ENCODE data around the gene CHN2.

DNA sequence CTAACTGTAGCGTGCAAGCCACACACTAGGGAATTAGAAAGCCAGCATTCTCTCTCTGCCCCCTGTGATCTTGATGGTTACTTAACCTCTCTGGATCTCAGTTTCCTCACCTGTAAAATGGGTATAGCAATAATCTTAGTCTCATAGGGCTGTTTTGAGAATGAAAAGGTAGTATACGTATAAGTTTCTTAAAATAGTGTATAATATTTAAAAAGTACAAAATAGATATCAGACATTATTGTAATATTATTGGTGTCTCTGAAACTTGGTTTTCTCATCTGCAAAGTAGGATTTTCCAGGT, 80.4 kb downstream of the CHN2 start:
- TF ChIP-seq, protein P1, sequence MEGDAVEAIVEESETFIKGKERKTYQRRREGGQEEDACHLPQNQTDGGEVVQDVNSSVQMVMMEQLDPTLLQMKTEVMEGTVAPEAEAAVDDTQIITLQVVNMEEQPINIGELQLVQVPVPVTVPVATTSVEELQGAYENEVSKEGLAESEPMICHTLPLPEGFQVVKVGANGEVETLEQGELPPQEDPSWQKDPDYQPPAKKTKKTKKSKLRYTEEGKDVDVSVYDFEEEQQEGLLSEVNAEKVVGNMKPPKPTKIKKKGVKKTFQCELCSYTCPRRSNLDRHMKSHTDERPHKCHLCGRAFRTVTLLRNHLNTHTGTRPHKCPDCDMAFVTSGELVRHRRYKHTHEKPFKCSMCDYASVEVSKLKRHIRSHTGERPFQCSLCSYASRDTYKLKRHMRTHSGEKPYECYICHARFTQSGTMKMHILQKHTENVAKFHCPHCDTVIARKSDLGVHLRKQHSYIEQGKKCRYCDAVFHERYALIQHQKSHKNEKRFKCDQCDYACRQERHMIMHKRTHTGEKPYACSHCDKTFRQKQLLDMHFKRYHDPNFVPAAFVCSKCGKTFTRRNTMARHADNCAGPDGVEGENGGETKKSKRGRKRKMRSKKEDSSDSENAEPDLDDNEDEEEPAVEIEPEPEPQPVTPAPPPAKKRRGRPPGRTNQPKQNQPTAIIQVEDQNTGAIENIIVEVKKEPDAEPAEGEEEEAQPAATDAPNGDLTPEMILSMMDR (IDR thresholded peaks at IDR 0.05): no peak
- TF ChIP-seq ZFX (IDR thresholded peaks at IDR 0.05; ENCODE audit: borderline replicate concordance): no peak

All from 22Rv1 (cell line).